NCI-H146 (cell line): ENCODE data around the gene SGO2.
"Not testable (repeated sequence)": the region's sequence is repeated elsewhere in the genome, so short reads cannot be mapped to it uniquely, and the experiment has no call there.

ENCODE experiments used
- DNase-seq: peaks from one replicate; lab custom pipeline; 2025; lab: John Stamatoyannopoulos, UW

SGO2 gene

DNA sequence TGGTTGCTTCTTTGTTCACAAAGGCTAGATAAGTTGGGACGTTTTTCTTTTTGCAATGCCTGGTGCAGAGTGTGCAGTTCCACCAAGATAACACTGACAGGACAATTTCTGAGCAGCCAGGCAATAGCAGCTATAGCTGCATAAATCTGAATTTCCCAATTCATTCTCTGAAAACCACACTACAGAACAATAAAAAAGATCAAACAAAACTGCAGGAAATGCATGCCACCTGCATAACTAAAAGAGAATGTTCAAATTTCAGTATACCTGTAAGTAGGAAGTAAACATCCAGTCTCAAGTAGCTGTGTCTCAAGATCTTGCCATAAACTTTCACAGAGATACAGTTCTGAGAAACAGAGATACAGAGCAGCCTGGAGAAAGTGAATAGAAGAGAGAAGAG is 10.9 kb upstream of the SGO2 start:
- no peak for DNase-seq

DNA sequence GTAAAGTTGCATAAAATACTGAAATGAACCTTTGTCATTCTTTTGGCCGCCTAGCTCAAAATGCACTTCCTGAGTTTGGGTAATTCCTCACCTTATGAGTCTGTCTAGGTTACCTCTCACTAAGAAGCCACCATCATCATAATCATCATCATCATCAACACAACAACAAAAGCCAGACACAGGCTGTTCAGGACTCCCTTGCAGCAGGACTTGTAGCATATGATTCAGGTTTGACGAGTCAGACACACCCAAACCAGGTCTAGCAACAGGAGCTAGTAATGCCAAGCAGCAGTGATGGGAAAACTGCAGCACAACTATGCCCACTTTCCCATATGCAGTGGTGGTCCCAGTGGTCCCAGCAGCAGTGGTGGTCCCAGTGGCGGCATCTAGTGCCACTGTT is 2.8 kb upstream of the SGO2 start:
- DNase-seq: no peak

DNA sequence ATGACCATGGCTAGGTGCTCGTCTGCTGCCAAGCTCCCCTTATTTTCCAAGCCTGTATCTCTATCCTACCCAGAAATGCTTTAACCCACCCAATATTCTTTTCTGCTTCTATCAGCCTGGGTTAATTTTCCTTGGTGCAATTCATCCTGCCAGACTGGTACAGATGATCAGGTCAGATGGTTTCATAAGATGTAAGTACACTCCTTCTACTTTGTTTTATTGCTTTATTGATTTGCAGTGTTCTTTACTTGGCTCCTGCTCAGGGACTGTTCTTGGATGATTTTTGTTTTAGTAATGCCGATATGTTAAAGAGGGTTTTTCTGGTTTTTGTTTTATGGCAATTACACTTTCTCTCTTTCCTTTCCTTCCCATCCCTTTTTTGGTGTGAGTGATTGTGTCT is 2.4 kb upstream of the SGO2 start:
- no peak for DNase-seq

DNA sequence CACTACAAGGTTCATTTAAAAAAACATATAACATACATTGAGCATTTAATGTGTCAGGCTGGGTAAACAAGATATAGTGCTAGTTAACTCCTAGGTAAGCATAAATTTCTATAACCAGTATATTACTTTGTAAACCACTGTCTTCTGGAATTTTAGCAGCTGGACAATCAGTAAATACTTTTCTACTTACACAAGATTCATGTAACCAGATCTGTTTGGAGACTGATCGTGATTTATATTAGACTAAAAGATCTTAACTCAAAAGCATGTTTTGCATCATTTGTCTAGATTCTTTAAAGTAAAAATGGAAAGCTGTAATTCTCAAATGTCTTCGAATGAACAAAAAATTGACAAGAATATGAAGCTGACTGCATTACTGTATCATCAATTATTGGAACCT is 941 bp upstream of the SGO2 start:
- no peak for DNase-seq

DNA sequence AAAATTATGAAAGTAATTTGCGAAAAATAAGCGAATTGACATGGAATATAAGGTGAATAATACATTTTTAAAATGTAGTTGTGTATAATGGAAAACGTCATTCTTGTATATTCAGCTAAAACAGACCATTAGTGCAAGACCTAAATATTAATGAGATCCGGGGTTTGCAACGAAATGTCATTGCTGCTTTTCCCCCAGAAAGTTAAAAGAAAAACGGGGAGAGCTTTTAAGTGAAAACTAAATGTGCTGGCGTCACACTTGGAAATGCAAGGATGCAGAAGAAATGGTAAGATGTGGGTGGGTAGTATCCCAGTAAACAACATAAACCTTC is 491 bp upstream of the SGO2 start:
- DNase-seq: no peak

DNA sequence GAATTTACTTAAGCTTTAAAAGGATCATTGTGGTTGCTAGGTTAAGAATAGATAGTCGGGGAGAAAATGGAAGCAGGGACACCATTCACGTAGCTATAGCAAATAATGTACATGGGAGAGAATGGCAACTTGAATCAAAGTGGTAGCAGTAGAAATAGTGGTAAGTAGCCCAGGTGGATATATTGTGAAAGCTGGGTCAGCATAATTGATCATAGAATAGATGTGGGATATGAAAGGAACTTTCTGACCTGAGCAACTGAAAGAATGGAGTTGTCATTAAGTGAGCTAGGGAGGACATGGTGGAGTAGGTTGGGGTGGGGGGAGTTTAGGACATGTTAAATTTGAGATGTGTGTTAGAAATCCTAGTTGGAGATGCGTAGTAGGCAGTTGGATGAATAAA is 2.2 kb downstream of the SGO2 start:
- no peak for DNase-seq

DNA sequence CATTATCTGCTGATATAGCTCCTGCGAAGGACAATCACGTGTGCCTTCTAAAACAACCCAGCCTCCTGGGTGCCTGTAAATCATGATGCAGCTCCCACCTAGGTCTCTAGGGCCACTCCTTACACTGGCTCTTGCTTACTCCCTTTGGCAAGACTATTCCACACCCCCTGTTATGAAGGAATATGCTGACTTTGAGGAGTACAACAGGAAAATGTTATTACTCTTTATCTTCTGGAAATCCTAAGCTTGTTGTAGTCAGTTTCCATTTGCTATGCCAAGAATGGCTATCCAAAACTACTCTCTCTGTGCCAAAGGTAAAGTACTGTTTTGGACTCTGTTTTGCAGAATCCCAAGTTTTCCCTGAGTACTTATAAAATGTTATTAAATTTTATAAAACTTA is 7.7 kb downstream of the SGO2 start:
- DNase-seq: no peak

DNA sequence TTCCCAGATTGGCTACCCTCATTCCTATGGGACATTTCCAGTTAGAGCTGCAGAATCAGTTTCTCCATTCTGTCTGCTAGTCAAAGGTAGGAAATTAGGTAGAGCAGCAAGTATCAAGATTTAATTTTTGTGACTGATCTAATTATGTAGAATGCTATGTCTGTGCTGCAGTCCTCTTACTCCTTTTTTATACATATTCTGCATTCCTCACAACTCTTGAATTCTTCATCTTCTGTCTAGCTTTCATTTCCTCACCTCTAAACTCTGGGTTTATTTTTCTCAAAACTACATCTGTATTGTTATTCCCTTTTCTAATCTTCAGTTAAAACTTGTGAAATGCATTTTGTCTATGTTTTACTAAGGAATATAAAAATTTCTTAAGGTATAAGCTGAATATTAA is 8.6 kb downstream of the SGO2 start:
- no peak for DNase-seq

DNA sequence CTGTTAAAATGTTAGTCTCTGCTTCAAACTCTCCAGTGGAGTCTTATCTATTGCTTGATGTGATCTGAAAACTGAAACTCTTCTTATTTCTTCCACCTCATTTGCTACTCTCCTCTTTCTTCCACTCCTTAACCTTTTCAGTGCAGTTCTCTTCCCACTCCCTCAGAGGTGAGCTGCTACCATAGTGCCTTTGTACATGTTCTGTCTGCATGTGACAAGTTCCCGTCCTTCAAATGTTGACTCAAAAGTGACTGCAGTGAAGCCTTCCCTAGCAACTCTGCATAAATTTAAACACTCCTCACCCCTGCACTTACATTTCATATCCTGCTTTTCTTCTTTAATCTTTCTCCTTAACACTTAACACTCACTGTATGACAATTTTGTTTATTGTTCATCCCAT is 12.1 kb downstream of the SGO2 start:
- no peak for DNase-seq

DNA sequence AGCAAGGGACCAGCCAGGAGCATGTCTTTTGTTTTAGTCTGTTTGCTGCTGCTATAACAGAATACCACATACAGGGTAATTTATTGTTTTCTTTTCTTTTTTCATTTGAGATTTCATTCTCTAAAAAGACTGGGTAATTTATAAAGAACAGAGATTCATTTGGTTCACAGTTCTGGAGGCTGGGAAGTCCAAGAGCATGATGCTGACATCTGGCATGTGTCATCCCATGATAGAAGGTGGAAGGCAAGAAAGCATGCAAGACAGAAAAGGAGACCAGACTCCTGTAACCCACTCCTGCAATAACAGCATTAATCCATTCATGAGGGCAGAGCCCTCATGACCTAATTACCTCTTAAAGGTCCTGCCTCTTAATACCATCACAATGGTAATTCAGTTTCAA is 14.8 kb downstream of the SGO2 start:
- DNase-seq: no peak

DNA sequence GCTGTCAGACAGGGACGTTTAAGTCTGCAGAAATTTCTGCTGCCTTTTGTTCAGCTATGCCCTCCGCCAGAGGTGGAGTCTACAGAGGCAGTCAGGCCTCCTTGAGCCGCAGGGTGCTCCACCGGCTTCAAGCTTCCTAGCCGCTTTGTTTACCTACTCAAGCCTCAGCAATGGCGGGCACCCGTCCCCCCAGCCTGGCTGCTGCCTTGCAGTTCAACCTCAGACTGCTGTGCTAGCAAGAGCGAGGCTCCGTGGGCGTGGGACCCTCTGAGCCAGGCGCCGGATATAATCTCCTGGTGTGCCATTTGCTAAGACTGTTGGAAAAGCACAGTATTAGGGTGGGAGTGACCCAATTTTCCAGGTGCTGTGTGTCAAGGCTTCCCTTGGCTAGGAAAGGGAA is 40.6 kb downstream of the SGO2 start:
- not testable (repeated sequence) for DNase-seq

DNA sequence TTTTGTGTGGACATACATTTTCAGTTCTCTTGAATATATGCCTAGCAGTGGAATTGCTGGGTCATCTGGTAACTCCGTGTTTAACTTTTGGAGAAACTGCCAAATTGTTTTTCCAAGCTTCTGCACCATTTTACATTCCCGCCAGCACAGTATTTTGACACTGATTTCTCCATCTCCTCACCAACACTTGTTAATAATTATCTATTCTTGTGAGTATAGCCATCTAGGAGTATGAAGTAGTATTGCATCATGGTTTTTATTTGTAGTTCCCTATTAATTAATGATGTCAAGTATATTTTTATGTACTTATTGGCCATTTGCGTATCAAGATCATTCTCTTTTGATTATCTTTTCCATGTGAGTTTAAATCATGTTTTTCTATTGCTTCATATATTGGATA is 41.9 kb downstream of the SGO2 start:
- DNase-seq: no peak

DNA sequence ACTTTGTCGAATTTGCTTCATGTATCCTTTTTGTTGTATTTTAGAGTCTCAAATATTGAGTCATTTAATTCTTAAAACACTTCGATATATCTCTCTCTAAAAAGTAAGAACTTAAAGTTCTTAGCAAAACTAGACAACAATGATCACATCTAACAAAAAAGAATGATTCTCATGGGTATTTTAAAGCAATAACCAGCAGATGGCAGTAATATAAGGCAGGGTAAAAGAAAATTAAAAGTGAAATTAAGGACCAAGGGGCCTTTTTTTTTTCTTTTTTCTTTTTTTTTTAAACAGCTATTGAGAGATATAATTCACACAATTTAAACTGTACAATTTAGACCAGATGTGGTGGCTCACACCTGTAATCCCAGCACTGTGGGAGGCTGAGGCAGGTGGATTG is 50.0 kb downstream of the SGO2 start:
- no peak for DNase-seq

DNA sequence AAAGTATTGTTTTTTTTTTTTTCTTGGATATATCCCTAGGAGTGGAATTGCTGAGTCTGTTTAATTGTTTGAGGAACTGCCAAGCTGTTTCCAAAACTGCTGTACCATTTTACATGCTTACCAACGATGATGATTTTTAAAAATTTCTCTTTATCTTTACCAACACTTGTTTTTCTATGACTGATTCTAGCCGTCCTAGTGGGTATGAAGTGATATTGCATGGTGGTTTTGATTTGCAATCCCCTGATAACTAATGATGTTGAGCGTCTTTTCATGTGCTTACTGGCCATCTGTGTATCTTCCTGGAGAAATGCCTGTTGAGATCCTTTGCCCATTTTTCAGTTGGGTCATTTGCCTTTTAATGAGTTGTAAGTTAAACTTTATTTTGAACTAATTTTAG is 51.0 kb downstream of the SGO2 start:
- DNase-seq: no peak

DNA sequence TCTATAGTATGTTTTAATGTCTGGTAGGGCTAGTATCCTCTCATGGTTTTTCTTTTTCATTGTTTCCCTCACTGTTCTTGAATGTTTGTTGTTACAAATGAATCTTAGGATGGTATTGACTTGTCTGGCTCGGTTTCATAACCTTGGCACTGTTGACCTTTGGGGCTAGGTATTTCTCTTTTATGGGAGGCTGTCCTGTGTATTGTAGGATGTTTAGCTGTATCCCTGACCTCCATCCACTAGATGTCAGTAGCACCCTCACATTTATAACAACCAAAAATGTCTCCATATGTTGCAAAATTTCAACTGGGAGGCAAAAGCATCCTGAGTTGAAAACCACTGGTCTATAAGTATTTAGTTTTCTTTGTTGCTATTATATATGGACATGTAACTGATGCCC is 52.8 kb downstream of the SGO2 start:
- no peak for DNase-seq

DNA sequence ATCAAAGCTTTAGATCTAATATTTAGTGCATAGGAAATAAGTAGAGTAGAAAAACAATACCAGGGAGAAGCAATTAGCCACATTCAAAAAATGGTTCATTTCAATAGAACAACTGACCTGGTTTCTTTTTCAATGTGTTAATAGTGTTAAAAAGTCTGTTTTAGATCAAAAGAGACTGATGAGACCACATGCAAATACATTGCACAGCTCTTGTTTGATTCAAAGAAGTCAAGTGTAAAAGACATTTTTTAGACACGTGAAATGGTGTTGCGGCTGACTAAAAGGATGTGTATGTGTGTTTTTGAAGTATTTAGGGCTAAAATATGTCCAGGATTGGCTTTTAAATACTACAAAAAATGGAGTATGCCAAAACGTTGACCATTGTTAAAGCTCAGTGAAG is 58.6 kb downstream of the SGO2 start:
- no peak for DNase-seq

DNA sequence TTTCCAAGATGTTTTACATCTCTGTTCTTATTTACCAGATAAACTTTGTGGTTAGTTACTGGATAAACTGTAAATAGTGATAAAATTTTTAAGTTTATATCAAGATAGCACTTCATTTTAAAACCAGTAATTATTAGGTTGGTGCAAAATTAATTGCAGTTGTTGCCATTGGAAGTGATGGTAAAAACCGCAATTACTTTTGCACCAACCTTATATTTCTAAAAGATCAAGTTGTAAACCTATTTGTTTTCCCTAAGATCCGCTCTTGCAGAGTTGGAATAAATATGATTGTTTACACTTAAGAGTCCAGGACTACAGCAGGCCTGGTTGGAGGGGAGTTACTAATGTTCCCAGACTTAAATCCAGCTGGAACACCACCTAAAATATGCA is 59.3 kb downstream of the SGO2 start:
- no peak for DNase-seq

DNA sequence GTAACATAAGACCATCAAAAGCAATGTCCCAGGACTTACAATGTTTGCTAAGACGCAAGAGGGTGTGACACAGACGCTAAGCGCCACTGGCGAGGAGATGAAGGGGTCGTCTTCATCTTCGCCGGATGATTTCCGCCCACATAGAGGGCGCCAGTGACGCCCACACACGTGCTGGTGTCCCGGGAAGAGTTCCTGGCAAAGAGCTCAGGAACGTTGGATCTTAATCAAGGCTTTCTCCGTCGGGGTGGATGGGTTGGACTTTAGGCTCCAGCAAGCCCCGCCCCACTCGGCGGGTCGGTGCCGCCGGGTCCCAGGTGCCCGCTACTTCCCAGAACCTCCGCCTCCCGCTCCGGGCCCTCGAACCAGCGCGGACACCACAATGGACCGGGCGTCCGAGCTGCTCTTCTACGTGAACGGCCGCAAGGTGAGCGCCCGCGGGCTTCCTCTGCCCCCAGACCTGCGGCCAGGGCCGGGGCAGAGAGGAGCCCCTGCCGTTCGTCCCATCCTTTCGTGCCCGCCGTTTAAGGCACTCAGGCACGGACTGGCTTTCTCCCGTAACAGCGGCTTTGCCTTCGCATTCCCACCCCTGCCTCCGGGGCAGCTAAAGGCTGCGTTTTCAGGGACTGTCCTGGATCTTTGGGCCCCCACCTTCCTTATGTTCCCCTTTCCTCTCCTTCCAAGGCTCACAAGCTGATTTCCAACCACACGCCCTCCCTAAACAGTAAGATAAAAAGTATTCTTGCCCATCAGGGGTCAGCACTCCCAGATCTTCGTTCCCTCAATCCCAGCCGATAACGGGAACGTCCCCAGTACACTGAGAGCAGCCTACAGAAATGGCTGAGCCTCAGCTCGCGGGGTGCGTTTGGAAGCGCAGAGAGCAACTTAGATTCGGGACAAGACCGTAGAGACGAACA is 60.0 kb downstream of the SGO2 start, which contains the start of gene AOX1:
TSS of gene AOX1 (plus strand) at position 285 of the 914 bp plus-strand sequence. CDS start at position 380, 95 bp downstream.
- no peak for DNase-seq

DNA sequence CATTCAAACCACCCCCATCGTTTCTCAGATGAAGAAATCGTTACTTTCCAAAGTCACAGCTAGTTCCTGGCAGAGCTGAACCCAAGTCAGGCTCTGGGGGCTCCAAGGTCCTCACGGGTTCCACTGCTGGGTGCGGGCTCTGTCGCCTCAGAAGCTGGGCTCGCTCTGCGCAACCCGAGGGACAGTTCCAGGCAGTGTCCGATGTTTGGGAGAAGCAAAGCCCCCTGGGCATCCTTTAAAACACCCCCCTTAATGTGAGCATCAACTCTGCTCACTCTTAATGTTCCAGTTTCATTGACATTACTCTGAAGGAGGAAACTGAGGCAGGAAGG is 60.6 kb downstream of the SGO2 start:
- DNase-seq: no peak

DNA sequence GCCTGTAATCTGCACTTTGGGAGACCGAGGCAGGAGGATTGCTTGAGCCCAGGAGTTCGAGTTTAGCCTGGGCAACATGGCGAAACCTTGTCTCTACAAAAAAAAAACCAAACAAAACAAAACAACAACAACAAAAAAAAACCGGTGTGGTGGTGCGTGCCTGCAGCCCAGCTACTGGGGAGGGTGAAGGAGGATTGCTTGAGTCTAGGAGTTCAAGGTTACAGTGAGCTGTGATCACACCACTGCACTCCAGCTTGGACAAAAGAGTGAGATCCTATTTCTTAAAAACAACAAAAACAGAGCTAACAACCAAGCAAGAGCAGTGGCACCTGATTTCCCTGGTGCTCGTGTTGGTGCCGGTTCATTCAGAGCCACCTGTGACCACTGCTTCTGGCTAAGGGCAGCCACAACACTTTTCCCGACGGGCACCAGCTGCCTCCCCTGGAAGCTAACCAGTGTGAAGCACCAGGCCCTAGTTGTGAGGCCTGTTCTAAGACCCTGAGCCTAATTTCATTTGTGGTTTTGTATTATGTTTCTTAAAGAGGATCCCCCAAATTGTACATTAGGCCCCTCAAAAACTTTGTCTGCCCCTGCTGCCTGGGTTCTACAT is 61.1 kb downstream of the SGO2 start:
- no peak for DNase-seq

DNA sequence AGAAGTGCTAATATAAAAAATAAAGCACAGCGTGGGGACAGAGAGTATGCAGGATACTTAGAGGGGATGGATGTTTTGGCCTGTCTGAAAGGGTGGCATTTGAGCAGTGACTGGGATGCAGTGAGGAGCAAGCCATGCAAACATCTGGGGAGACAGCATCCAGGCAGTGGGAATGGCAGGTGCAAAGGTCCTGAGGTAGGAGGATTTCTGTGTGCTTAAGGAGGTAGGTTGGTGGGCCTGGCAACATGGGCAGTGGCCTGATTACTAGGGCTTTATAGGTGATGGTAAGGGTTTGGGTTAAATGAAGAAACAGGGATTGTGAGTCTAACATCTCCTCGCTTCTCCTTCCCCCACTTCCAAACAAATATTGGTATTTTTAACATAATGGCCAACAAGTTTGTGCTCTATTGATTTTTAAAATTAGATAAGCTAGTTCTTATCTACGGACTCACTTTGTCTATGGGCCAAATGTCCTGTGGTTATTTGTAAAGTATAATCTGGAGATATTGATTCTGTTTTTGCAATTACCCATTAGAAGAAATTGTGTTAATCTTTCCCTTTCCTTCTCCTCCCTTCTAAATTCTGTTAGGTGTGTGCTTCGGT is 62.2 kb downstream of the SGO2 start:
- no peak for DNase-seq

DNA sequence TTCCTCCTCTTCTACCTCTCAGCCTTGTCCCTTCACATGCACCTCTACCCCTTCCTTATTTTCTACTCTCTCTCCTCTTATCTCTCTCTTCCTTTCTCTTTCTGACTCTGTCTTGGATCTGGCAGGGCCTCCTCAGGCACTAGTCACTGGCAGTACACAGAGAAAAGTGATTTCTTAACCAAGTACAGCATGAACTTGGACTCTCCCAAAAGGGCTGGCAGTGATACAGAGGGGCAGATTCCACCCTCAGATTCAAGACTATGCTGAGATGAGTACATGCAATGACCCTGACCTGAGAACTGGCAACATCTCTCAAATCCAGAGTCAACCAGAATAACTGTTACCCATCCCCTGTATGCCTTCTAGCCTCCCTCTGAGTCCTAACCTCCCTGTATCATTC is 64.1 kb downstream of the SGO2 start:
- DNase-seq: no peak

DNA sequence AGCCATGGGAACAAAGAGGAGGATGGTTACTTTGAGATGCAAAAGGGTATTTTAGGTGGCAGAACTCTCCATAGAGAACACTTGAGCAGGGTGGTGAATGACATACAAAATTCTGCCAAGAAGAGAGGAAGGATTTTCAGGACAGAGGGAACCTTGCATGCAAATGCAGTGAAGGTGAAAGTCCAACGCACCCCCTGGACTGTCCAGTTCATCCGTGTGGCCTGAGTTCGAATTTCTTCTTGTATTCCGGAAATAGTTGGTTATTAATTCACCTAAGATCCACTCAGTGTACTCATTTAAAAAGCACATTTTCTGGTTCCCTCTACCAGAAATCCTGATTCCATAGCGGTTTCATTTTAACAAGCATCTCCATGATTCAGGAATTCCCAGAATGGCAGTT is 65.3 kb downstream of the SGO2 start:
- no peak for DNase-seq
